ENCODE results near the gene CDC25B. TPM values are rescaled to one million over a fixed set of nuclear protein-coding genes. Genes with fewer than 3 reads are reported as not detected.

CDC25B gene
- total and polyA plus RNA-seq, 2 of the 13 experiments (the other 11 are each of a cell fraction or from before 2014, with no cell fraction given): 14.5 to 19.4 TPM

- TF ChIP-seq, protein P1, sequence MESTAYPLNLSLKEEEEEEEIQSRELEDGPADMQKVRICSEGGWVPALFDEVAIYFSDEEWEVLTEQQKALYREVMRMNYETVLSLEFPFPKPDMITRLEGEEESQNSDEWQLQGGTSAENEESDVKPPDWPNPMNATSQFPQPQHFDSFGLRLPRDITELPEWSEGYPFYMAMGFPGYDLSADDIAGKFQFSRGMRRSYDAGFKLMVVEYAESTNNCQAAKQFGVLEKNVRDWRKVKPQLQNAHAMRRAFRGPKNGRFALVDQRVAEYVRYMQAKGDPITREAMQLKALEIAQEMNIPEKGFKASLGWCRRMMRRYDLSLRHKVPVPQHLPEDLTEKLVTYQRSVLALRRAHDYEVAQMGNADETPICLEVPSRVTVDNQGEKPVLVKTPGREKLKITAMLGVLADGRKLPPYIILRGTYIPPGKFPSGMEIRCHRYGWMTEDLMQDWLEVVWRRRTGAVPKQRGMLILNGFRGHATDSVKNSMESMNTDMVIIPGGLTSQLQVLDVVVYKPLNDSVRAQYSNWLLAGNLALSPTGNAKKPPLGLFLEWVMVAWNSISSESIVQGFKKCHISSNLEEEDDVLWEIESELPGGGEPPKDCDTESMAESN (CRISPR knock-in tag; conservative IDR thresholded peaks at IDR 0.05): no peak
- TF ChIP-seq MBD4 (IDR thresholded peaks at IDR 0.05; ENCODE audit: borderline replicate concordance, low read length) (no peak), NR2F6 (IDR thresholded peaks at IDR 0.05) (no peak), NR2F6 (CRISPR knock-in tag; IDR thresholded peaks at IDR 0.05) (peak; percentile 51; the same call in 1 of the 2 replicates), ZNF281 (CRISPR knock-in tag; IDR thresholded peaks at IDR 0.05; ENCODE audit: borderline replicate concordance) (peak; percentile 59; the same call in 1 of the 2 replicates), RORA (CRISPR knock-in tag; IDR thresholded peaks at IDR 0.05) (0 out of 2 replicates have a peak, but pooled peaks have one; percentile 63), RBM39 (IDR thresholded peaks at IDR 0.05; ENCODE audit: low read depth, low read length, poor library complexity, severe bottlenecking) (no peak), SALL2 (CRISPR knock-in tag; IDR thresholded peaks at IDR 0.05) (peak; percentile 81), NFE2 (CRISPR knock-in tag; IDR thresholded peaks at IDR 0.05) (no peak), ZSCAN20 (CRISPR knock-in tag; IDR thresholded peaks at IDR 0.05; ENCODE audit: borderline replicate concordance) (peak; percentile 43; the same call in 1 of the 2 replicates), GPBP1L1 (CRISPR knock-in tag; IDR thresholded peaks at IDR 0.05) (no peak), ZNF24 (IDR thresholded peaks at IDR 0.05) (no peak), SALL1 (CRISPR knock-in tag; IDR thresholded peaks at IDR 0.05) (peak; percentile 62; the same call in 1 of the 2 replicates), MAF1 (CRISPR knock-in tag; IDR thresholded peaks at IDR 0.05; ENCODE audit: borderline replicate concordance) (no peak), ZNF367 (CRISPR knock-in tag; IDR thresholded peaks at IDR 0.05; ENCODE audit: borderline replicate concordance) (no peak), ZNF761 (CRISPR knock-in tag; conservative IDR thresholded peaks at IDR 0.05) (no peak), ZNF280B (CRISPR knock-in tag; IDR thresholded peaks at IDR 0.05; ENCODE audit: borderline replicate concordance) (no peak)
- TF ChIP-seq, protein P2, sequence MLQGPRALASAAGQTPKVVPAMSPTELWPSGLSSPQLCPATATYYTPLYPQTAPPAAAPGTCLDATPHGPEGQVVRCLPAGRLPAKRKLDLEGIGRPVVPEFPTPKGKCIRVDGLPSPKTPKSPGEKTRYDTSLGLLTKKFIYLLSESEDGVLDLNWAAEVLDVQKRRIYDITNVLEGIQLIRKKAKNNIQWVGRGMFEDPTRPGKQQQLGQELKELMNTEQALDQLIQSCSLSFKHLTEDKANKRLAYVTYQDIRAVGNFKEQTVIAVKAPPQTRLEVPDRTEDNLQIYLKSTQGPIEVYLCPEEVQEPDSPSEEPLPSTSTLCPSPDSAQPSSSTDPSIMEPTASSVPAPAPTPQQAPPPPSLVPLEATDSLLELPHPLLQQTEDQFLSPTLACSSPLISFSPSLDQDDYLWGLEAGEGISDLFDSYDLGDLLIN (CRISPR knock-in tag; IDR thresholded peaks at IDR 0.05; ENCODE audit: borderline replicate concordance): no peak
Measured at GRCh38 chr20:3786665-3787323, 9.3 kb upstream of the CDC25B start, which contains the start of gene CENPB (continued).

Measured in HepG2 (cell line).